MCF 10A (cell line): Measurements from ENCODE around the gene CAMK2A. TPM values are rescaled to one million over a fixed set of nuclear protein-coding genes. Genes with fewer than 3 reads are reported as not detected.

Experiments
- BruUV-seq: library from RNA; stranded (reverse); fragments of 400-500 nt; replicated peaks from 2 replicates; lab custom pipeline; 2021; lab: Mats Ljungman, UMichigan
- CTCF ChIA-PET: fragments of 300-600 bp; sonication (Branson Sonifier 250); formaldehyde crosslinking; extraction: SDS; loops from one replicate; lab custom pipeline; 2021; ENCODE audit warnings: antibody characterized with exemption, inconsistent platforms; lab: Yijun Ruan, JAX
- POLR2A ChIA-PET: fragments of 300-600, 350-650 bp; sonication (Branson Sonifier 250); formaldehyde crosslinking; extraction: SDS; loops from one replicate; lab custom pipeline; 2020; ENCODE audit warnings: antibody characterized with exemption, inconsistent platforms; lab: Yijun Ruan, JAX
- DNase-seq: peaks from one replicate; pipeline ENCODE4 v3.0.0-alpha.2; 2018; ENCODE audit not compliant: unreplicated experiment
- H3K27ac Mint-ChIP-seq: one replicate; pipeline ENCODE4 v1.8.0; 2022; ENCODE audit warnings: mild to moderate bottlenecking, low read depth, mixed read lengths; ENCODE audit not compliant: unreplicated experiment
- H3K27me3 Mint-ChIP-seq: one replicate; pipeline ENCODE4 v1.8.0; 2022; ENCODE audit warnings: mixed read lengths; ENCODE audit not compliant: insufficient read depth, unreplicated experiment
- H3K36me3 Mint-ChIP-seq: one replicate; pipeline ENCODE4 v1.8.0; 2022; ENCODE audit warnings: mild to moderate bottlenecking, moderate library complexity, mixed read lengths; ENCODE audit not compliant: insufficient read depth, unreplicated experiment
- H3K4me1 Mint-ChIP-seq: one replicate; pipeline ENCODE4 v1.8.0; 2022; ENCODE audit warnings: mixed read lengths; ENCODE audit not compliant: insufficient read depth, unreplicated experiment
- H3K4me3 Mint-ChIP-seq: one replicate; pipeline ENCODE4 v1.8.0; 2022; ENCODE audit warnings: mild to moderate bottlenecking, moderate library complexity, mixed read lengths; ENCODE audit not compliant: unreplicated experiment
- H3K9me3 Mint-ChIP-seq: one replicate; pipeline ENCODE4 v1.8.0; 2022; ENCODE audit warnings: mixed read lengths; ENCODE audit not compliant: unreplicated experiment
- intact Hi-C: fragments of 100-400 bp; cut with micrococcal nuclease; formaldehyde crosslinking; loops from 2 replicates; pipeline ENCODE4 v1.14.1; 2022
- total RNA-seq: library from RNA; stranded (reverse); gene quantifications from 2 replicates; pipeline ENCODE4 v1.2.3, GENCODE V29; 2022
- TF ChIP-seq, protein P1 (sequence below): fragments of 200-600 bp; IDR thresholded peaks from one replicate; pipeline ENCODE4 v1.8.0; 2022; ENCODE audit warnings: antibody characterized with exemption, mild to moderate bottlenecking; ENCODE audit not compliant: unreplicated experiment

CAMK2A gene
- total RNA-seq, 1 experiment from 2014 or later: not detected

DNA sequence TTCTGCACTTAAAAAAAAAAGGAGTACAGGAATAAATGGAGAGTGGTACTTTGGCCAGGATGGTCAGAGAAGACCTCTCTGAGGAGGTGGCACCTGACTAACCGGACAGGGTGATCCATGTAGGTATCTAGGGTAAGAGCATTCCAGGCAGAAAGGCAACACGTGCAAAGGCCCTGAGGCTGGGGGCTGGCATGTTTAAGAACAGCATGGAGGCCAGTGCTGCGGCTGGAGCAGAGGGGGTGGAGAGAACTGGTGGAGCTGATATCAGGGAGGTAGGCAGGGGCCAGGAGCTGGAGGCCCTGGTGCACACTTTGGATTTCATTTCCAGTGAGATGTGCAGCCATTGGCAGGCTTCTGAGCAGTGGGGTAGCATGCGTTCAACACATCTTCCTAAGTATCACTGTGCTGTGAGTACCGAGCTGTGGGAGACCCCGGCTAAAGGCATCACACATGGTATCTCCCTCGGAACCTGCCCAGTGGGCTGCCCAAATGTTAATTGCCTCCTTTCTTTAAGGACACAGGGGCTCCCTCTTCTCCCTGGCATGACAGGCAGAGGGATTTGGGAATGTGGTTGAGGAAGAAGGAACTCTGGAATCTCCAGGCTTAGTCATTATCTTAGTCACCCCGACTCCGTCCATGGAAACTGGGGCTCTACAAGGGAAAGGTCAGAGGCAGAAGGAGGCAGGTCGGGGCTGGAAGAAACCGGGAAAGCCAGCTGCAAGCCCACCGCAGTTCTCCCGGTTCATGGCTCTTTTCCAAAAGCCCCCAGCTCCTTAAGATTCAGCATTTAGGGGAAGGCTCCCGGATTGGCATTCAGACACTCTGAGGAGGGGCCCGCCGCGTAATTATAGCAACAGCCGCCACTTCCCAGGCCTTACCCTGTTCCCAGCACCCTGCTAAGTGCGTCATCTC lies 81.1 kb downstream of the CAMK2A start:
- Mint-ChIP-seq H3K4me1 (peaks cover 13% of the 10 kb centered on the region), H3K27ac (peak overlapping the region; percentile 63), H3K27me3 (no peaks in the 10 kb centered on the region), H3K36me3 (no peaks in the 10 kb centered on the region), H3K9me3 (no peaks in the 10 kb centered on the region), H3K4me3 (no peak overlapping the region)
- no TSS peak for BruUV-seq
- DNase-seq: peak; percentile 80
- ChIA-PET POLR2A (interaction anchor here (1.1 kb wide), 1 partner anchor 111 kb away, joined by 3 read pairs; no protein-coding TSS in a partner anchor), CTCF (interaction anchor here (0.9 to 2.6 kb wide), 5 partner anchors 11 to 142 kb away, joined by 3 to 16 read pairs (median 4); no protein-coding TSS in a partner anchor)
- TF ChIP-seq, protein P1, sequence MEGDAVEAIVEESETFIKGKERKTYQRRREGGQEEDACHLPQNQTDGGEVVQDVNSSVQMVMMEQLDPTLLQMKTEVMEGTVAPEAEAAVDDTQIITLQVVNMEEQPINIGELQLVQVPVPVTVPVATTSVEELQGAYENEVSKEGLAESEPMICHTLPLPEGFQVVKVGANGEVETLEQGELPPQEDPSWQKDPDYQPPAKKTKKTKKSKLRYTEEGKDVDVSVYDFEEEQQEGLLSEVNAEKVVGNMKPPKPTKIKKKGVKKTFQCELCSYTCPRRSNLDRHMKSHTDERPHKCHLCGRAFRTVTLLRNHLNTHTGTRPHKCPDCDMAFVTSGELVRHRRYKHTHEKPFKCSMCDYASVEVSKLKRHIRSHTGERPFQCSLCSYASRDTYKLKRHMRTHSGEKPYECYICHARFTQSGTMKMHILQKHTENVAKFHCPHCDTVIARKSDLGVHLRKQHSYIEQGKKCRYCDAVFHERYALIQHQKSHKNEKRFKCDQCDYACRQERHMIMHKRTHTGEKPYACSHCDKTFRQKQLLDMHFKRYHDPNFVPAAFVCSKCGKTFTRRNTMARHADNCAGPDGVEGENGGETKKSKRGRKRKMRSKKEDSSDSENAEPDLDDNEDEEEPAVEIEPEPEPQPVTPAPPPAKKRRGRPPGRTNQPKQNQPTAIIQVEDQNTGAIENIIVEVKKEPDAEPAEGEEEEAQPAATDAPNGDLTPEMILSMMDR: no peak
- intact Hi-C loops: no loop called here

DNA sequence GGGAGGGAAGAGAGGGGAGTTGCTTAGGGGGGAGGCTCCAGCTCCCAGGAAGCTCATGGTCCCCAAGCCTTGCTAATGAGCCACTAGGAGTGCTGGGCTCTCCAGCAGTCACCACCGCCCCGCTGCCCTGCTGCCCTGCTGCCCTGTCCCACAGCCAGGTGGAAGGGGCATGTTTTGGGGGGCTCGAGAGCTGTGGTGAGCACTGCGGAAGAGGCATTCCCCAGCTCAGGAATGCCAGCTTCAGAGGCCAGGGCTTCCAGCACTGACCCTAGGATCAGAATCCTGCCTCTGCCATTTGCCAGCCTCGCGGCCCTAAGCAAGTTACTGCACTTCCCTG lies 82.8 kb downstream of the CAMK2A start:
- Mint-ChIP-seq H3K4me3 (no peak overlapping the region), H3K9me3 (no peaks in the 10 kb centered on the region), H3K4me1 (peaks cover 13% of the 10 kb centered on the region), H3K27ac (no peak overlapping the region), H3K27me3 (peaks cover 9% of the 10 kb centered on the region), H3K36me3 (no peaks in the 10 kb centered on the region)
- no peak for DNase-seq
- ChIA-PET CTCF (interaction anchor here (0.6 to 2.6 kb wide), 8 partner anchors 9 to 242 kb away, joined by 3 to 16 read pairs (median 4); no protein-coding TSS in a partner anchor), POLR2A (interaction anchor here (0.6 to 1.3 kb wide), 6 partner anchors 25 to 489 kb away, joined by 3 read pairs; no protein-coding TSS in a partner anchor)
- BruUV-seq: no TSS peak
- TF ChIP-seq, protein P1: no peak
- intact Hi-C loops: no loop called here

DNA sequence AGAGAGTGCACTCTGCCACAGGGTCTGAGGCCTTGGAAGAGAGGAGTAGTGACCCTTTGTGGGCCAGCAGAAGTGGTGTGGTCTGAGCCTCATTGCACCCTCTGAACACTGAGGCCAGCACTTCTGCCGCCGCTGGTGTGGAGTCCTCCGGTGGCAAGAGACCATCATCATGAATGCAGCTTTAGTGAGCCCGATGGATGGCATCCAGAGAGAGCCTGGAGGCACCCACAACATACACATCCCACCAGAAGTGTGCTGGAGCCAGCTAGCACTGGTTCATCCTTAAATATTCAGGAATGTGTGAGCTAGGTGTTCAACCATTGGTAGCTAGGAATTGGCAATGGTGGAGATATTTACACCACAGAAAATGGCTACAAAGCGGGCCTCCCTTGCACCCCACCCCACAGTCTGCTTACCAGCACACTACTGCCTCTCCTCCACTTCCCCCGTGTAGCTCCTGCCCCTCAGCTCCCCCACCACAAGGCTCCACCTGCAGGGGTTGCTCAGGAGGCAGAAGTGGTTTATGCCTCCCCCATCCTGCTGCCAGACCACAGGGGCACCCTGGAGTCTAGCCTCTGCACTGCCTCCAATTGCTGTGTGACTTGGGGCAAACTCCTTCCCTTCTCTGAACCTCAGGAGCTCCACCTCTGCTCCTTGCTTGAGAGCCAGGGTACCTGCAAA lies 83.3 kb downstream of the CAMK2A start:
- intact Hi-C loops: no loop called here
- no TSS peak for BruUV-seq
- H3K4me3 Mint-ChIP-seq: no peak overlapping the region
- POLR2A ChIA-PET: interaction anchor here (0.6 to 1.3 kb wide), 7 partner anchors 24 to 489 kb away, joined by 3 to 4 read pairs (median 3); no protein-coding TSS in a partner anchor
- H3K36me3 Mint-ChIP-seq: no peaks in the 10 kb centered on the region
- H3K4me1 Mint-ChIP-seq: peaks cover 13% of the 10 kb centered on the region
- no peaks in the 10 kb centered on the region for H3K9me3 Mint-ChIP-seq
- CTCF ChIA-PET: interaction anchor here (0.6 to 2.6 kb wide), 10 partner anchors 10 to 241 kb away, joined by 3 to 16 read pairs (median 4); no protein-coding TSS in a partner anchor
- TF ChIP-seq, protein P1: no peak
- H3K27me3 Mint-ChIP-seq: peaks cover 10% of the 10 kb centered on the region
- no peak overlapping the region for H3K27ac Mint-ChIP-seq
- DNase-seq: no peak
